ENCODE measurements around the gene SMIM13. TPM values are rescaled to one million over a fixed set of nuclear protein-coding genes. Genes with fewer than 3 reads are reported as not detected.
A peak's percentile ranks its signal among the peaks of the same experiment; 100 is the strongest.

SMIM13 gene
- total and polyA plus RNA-seq, 11 donors: 4.6 to 18.4 (median 12.3) TPM

DNA sequence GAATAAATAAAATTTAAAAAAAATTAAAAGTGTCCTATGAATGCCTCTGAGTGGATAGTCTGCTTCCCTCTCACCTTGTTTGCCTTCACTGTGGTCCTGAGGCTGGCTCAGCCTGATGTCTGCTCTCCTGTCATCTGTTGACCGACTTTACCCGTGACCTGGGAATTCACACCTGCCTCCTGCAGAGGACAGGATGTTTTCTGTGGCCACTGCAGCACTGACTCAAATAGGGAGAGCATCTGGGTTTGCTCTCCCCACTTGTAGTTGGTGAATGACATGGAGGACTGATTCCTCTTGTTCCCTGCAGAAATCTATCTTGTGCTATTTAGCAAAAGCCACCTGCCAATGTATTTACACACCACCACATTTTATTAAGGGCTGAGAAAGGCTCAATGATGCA lies 70.3 kb downstream of the SMIM13 start:
- H3K36me3 ChIP-seq: no peaks in the 10 kb centered on the region
- WGBS, 4 donors: 91 to 95% (median 94%) methylated on average over 2 of the region's 2 CpGs
- DNase-seq (no peak), ATAC-seq (no peak)
- no peak overlapping the region for H3K27ac ChIP-seq
- H3K4me3 ChIP-seq: no peak overlapping the region
- H3K9me3 ChIP-seq: no peaks in the 10 kb centered on the region
- TF ChIP-seq, protein P1, sequence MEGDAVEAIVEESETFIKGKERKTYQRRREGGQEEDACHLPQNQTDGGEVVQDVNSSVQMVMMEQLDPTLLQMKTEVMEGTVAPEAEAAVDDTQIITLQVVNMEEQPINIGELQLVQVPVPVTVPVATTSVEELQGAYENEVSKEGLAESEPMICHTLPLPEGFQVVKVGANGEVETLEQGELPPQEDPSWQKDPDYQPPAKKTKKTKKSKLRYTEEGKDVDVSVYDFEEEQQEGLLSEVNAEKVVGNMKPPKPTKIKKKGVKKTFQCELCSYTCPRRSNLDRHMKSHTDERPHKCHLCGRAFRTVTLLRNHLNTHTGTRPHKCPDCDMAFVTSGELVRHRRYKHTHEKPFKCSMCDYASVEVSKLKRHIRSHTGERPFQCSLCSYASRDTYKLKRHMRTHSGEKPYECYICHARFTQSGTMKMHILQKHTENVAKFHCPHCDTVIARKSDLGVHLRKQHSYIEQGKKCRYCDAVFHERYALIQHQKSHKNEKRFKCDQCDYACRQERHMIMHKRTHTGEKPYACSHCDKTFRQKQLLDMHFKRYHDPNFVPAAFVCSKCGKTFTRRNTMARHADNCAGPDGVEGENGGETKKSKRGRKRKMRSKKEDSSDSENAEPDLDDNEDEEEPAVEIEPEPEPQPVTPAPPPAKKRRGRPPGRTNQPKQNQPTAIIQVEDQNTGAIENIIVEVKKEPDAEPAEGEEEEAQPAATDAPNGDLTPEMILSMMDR (IDR thresholded peaks at IDR 0.05): no peak
- TF ChIP-seq POLR2A (IDR thresholded peaks at IDR 0.05): no peak
- no peaks in the 10 kb centered on the region for H3K27me3 ChIP-seq
- intact Hi-C loops (cut with DNase I): loop anchor here in 1 of 10 donors (5.0 kb wide), 1 partner anchor 333 kb away; no protein-coding TSS in a partner anchor
- peaks cover 0 to 8% (median 0%) of the 10 kb centered on the region in 12 donors for H3K4me1 ChIP-seq

GRCh38 chr6:11164717-11165646 lies 71.3 kb downstream of the SMIM13 start:
- no peaks in the 10 kb centered on the region for H3K27me3 ChIP-seq
- TF ChIP-seq POLR2A (IDR thresholded peaks at IDR 0.05): no peak
- TF ChIP-seq, protein P1 (IDR thresholded peaks at IDR 0.05): no peak
- DNase-seq: no peak
- intact Hi-C loops (cut with DNase I): loop anchor here in 1 of 10 donors (5.0 kb wide), 1 partner anchor 332 kb away; no protein-coding TSS in a partner anchor
- ATAC-seq: no peak
- 84 to 87% (median 87%) methylated on average over 20 of the region's 20 CpGs for WGBS, 4 donors
- no peak overlapping the region for H3K27ac ChIP-seq
- no peaks in the 10 kb centered on the region for H3K36me3 ChIP-seq
- H3K4me3 ChIP-seq: no peak overlapping the region
- peaks cover 0 to 8% (median 0%) of the 10 kb centered on the region in 12 donors for H3K4me1 ChIP-seq
- no peaks in the 10 kb centered on the region for H3K9me3 ChIP-seq

DNA sequence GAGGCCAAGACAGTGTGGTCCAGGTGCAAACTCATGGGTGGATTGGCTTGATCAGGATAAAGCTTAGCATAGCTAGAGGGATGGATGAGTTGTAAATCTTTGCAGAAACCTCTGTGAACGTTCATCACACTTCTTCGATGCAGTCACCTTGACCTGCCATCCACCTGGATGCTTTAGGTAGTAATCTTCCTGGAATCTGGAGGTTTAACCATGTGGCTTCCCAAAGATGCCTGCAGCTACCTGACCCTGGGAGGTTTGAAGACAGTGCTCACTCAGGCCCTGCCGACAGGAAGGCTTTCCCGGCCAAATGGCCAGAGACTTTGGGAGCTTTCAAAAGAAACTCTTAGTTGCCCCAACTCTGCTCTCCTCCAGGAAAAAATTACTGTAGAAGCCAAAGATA lies 73.3 kb downstream of the SMIM13 start:
- no peak overlapping the region for H3K4me3 ChIP-seq
- no peaks in the 10 kb centered on the region for H3K27me3 ChIP-seq
- no peak for TF ChIP-seq POLR2A (IDR thresholded peaks at IDR 0.05)
- TF ChIP-seq, protein P1 (IDR thresholded peaks at IDR 0.05): no peak
- H3K27ac ChIP-seq: no peak overlapping the region
- H3K36me3 ChIP-seq: no peaks in the 10 kb centered on the region
- DNase-seq: no peak
- ATAC-seq: no peak
- peaks cover 0 to 8% (median 0%) of the 10 kb centered on the region in 12 donors for H3K4me1 ChIP-seq
- WGBS, 4 donors: 44 to 71% (median 58%) methylated on average over 4 of the region's 4 CpGs
- intact Hi-C loops (cut with DNase I): no loop called here
- H3K9me3 ChIP-seq: no peaks in the 10 kb centered on the region

DNA sequence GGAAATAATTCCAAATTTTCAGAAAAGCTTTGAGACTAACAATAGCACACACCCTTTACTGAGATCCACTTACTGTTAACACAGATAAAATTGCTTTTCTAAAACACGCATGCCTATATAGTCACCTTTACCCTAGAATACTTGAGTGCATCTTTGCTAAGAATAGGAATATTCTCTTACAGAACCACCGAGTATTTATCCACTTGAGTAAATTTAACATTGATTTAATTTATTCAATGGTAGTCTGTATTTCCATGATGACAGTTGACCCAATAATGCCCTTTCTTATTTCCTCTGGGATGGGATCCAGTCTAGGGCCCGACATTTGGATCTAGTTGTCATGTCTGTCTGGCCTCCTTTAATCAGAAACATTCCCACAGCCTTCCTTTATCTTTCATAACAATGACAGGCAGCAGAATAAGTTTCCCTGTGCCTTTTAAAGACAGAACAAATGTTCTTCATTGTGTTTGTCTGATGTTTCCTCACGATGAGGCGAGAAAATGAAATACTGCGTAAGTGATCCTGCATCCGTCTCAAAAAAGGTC lies 74.5 kb downstream of the SMIM13 start:
- Histone ChIP-seq H3K4me1 (peaks cover 0 to 14% (median 6%) of the 10 kb centered on the region in 12 donors), H3K36me3 (no peaks in the 10 kb centered on the region), H3K4me3 (no peak overlapping the region), H3K27ac (no peak overlapping the region), H3K9me3 (no peaks in the 10 kb centered on the region), H3K27me3 (no peaks in the 10 kb centered on the region)
- intact Hi-C loops (cut with DNase I): no loop called here
- no peak for TF ChIP-seq POLR2A (IDR thresholded peaks at IDR 0.05)
- TF ChIP-seq, protein P1 (IDR thresholded peaks at IDR 0.05): no peak
- WGBS, 4 donors: 45 to 53% (median 51%) methylated on average over 7 of the region's 7 CpGs
- peak in 1 of 4 donors; percentile 38 for ATAC-seq
- no peak for DNase-seq

Measured in heart left ventricle (tissue), 16 donors.